ENCODE data around the gene CCNY. TPM values are rescaled to one million over a fixed set of nuclear protein-coding genes. Genes with fewer than 3 reads are reported as not detected.
"Not testable (repeated sequence)": the region's sequence is repeated elsewhere in the genome, so short reads cannot be mapped to it uniquely, and the experiment has no call there.

CCNY gene
- total RNA-seq, 1 experiment from 2014 or later, result 53.3 TPM

- H3K36me3 Mint-ChIP-seq, result peaks cover 27% of the 10 kb centered on the region
- DNase-seq (ENCODE audit: low spot score); H3K4me3 Mint-ChIP-seq; H3K27me3 Mint-ChIP-seq (ENCODE audit: low read depth); POLR2A ChIA-PET; CTCF ChIA-PET; H3K27ac Mint-ChIP-seq; ATAC-seq: not testable (repeated sequence)
- H3K9me3 Mint-ChIP-seq, result peaks cover 20% of the 10 kb centered on the region
- TF ChIP-seq HMGA2 (CRISPR knock-in tag; IDR thresholded peaks at IDR 0.05), result peak; percentile 45; the same call in 1 of the 2 replicates
- H3K4me1 Mint-ChIP-seq, result peaks cover 13% of the 10 kb centered on the region
Observed at GRCh38 chr10:35406003-35406630, 69.8 kb downstream of the CCNY start.

GRCh38 chr10:35407696-35408095 lies 71.4 kb downstream of the CCNY start:
- H3K4me3 Mint-ChIP-seq; H3K27ac Mint-ChIP-seq; ATAC-seq; DNase-seq (ENCODE audit: low spot score); H3K27me3 Mint-ChIP-seq (ENCODE audit: low read depth); POLR2A ChIA-PET; CTCF ChIA-PET: not testable (repeated sequence)
- H3K9me3 Mint-ChIP-seq, result peaks cover 20% of the 10 kb centered on the region
- H3K4me1 Mint-ChIP-seq, result peaks cover 14% of the 10 kb centered on the region
- peaks cover 27% of the 10 kb centered on the region for H3K36me3 Mint-ChIP-seq

GRCh38 chr10:35409094-35409582 lies 72.8 kb downstream of the CCNY start:
- DNase-seq (ENCODE audit: low spot score) (no peak), ATAC-seq (no peak)
- H3K36me3 Mint-ChIP-seq, result peaks cover 27% of the 10 kb centered on the region
- ChIA-PET POLR2A (no interaction called here), CTCF (interaction anchor here (1.0 kb wide), 1 partner anchor 9 kb away, joined by 4 read pairs; no protein-coding TSS in a partner anchor)
- no peak overlapping the region; the same call in 1 of the 2 replicates for H3K27ac Mint-ChIP-seq
- peaks cover 20% of the 10 kb centered on the region for H3K9me3 Mint-ChIP-seq
- H3K4me3 Mint-ChIP-seq, result no peak overlapping the region
- TF ChIP-seq CREM (CRISPR knock-in tag; IDR thresholded peaks at IDR 0.05) (no peak), ATF2 (CRISPR knock-in tag; IDR thresholded peaks at IDR 0.05; ENCODE audit: borderline replicate concordance, low read depth) (no peak), MAX (CRISPR knock-in tag; IDR thresholded peaks at IDR 0.05) (no peak), HMGA2 (CRISPR knock-in tag; IDR thresholded peaks at IDR 0.05) (no peak), SMAD3 (CRISPR knock-in tag; IDR thresholded peaks at IDR 0.05; ENCODE audit: borderline replicate concordance) (no peak), IRF1 (CRISPR knock-in tag; IDR thresholded peaks at IDR 0.05) (no peak), NFATC4 (CRISPR knock-in tag; IDR thresholded peaks at IDR 0.05) (no peak), HMGXB4 (CRISPR knock-in tag; IDR thresholded peaks at IDR 0.05) (no peak), AR (CRISPR knock-in tag; IDR thresholded peaks at IDR 0.05) (no peak), TCF7 (CRISPR knock-in tag; IDR thresholded peaks at IDR 0.05; ENCODE audit: low read depth) (no peak), PREB (CRISPR knock-in tag; IDR thresholded peaks at IDR 0.05; ENCODE audit: borderline replicate concordance) (no peak), FOXP1 (CRISPR knock-in tag; IDR thresholded peaks at IDR 0.05; ENCODE audit: borderline replicate concordance) (no peak), USF1 (CRISPR knock-in tag; IDR thresholded peaks at IDR 0.05) (no peak), USF2 (CRISPR knock-in tag; IDR thresholded peaks at IDR 0.05) (no peak)
- no peaks in the 10 kb centered on the region for H3K27me3 Mint-ChIP-seq (ENCODE audit: low read depth)
- peaks cover 14% of the 10 kb centered on the region for H3K4me1 Mint-ChIP-seq

All from WTC11 (cell line).